ENCODE results near the gene NXPH4.

The NXPH4 gene

DNA sequence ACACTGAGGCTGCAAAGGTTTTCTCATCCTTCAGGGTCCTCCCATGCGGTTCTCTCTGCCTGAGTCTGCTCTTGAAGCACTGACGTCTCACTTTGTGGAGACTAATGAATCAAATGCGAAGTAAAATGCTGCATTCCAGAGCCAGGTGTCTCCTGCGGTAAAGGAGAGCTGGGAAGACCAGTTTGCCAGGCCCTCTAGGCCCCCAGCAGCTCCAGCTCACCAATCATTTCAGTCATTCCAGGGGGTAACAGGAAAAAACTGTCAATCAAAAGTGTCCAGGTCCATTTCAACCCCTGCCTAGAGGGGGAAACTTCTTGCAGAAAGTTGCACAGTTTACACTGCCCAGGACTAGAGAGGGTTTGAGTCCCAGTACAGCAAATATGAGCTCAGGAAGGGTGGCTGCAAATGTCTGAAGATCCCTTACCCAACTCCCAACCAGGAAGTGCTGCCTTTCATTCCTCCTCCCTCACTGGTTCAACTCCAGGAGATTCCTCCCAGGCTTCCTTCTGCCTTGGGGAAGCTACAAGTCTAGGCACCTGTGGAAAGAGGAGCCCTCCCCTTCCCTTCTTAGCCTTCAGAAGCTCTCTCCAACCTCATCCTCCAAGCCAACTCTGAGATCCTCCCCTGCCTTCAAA is 2.7 kb upstream of the NXPH4 start:
- intact Hi-C loops (cut with DNase I) = no loop called here
- DNase-seq = no peak

DNA sequence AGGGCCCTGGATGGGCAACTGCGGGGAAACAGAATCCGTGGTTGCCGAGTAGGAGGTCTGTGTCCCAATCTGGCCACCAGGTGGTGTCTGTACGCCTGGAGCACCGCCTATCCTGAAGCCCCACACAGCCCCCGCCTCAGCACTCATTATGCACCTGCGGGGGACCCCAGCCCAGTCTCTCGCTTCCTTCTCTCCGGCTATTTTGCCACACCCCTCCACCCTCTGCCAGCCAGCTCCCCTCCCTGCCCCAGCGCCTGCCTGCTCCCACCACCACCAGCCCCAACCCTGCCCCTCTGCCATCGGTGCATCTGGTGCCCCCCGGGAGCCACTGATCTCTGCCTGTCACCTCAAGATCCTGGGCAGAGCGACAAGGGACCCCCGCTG is 2.2 kb upstream of the NXPH4 start:
- peak in 40 of 42 donors; percentile 31 to 83 (median 60) for DNase-seq
- intact Hi-C loops (cut with DNase I) = no loop called here

DNA sequence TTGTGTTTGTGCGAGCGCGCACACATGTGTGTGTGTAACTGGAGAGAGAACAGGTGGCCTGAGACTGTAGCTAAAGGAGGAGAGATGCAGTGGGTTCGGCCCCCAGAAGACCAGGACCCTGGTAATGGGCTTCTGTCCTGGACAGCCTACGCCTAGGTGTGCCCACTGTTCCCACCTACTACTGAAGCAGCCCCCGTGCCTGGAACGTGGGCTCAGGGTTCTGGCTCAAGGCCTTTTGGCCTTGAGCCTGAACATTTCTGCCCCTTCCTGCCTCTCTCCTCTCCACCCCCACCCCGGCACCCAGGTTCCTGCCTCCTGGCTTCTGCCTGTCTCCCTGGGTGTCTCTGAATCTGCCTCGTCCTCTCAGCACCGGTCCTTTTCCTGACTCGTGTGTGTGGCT is 1.5 kb upstream of the NXPH4 start:
- intact Hi-C loops (cut with DNase I) = no loop called here
- DNase-seq = no peak

DNA sequence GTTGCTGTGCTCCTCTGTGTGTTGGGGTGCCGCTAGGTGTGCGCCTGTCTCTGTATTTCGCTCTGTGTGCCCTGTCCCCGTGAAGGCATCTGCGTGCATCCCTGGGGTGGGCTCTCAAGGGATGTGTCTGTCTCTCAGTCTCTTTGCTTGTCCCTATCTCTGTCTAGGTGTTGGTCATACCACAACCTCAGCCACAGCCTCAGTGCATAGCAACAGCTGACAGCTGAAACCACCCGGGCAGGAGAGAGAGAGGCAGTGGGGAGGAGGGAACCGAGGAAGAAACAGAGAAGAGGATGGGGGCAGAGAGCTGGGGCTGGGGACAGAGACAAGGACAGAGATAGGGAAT is 953 bp upstream of the NXPH4 start:
- intact Hi-C loops (cut with DNase I) = no loop called here
- DNase-seq = no peak

DNA sequence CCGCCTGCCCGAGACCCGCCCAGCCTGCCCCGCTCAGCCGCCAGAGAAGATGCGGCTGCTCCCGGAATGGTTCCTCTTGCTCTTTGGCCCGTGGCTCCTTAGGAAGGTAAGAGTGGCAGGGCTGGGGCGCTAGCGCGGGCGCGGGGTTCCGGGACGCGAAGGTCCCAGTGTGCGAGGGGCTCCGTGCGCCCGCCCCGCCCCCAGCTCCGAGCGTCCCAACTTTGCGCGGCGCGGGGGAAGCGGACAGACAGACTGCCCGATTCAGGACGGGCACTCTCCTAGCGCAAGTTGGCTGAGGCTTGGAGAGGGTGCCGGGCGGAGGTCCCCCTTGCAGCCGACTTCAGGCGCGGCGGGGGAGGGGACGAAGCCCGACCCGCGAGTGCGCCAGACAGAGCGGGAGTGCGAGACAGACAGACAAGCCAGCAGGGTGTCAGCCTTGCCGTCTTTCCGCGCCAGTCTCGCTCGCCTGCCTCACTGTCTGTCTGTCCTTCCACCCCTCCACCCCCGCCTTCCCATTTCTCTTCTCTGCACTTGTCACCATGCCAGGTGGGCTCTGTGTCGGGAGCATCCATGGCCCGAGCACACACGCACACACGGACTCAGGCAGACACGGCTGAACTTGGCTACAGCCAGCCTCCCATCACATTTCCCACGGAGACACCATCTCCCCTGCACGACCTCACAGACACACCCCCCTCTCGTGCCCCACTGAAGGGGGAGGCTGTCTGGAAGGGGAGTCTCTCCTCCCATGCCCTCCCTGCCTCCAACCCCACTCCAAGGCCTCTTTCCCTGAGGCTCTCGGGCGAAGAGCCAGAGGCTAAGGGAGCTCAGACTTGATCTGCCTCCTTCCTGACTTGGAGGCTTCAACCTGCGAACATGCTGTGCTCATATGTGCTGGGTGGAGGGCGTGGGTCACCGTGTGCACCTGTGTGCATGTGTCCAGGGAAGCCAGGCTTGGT is 606 bp downstream of the NXPH4 start:
- intact Hi-C loops (cut with DNase I) = no loop called here
- DNase-seq = no peak

DNA sequence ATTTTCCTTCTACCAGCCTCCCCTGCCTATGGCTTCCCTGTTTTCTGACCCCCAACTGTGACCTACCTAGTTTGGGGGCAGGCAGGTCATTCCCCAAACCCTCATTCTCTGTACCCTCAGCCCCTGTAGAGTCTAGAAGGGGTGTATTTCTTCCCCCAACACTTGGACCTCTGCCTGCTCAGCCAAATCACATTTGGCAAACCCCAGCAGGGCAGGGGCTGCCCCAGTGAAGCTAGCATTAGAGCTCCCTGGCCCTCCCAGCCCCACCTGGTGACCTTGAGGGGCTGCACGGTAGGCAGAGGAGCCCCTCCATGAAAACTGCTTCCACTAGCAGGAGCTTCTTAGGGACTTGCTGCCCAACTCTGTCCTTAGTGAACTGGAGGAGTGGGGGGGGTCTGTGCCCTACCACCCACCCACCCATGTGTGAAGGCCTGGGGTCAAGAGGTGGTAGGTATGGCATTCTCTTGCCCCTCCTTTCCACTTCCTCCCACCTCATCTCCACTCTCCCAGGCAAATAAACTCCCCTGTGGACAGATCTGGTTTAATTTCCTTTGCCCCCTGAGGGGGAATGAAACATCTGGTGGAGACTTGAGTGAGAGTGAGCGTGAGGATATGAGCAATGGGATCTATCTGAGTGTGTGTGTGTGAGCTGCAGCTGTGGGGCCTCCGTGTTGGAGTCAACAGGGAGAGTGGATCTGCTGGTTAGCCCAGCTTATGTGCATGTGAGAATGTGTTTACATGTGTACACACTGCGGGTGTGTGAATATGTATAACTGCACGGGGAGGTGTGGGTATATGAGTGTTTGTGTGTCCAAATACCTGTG is 1.6 kb downstream of the NXPH4 start:
- intact Hi-C loops (cut with DNase I) = no loop called here
- no peak for DNase-seq

DNA sequence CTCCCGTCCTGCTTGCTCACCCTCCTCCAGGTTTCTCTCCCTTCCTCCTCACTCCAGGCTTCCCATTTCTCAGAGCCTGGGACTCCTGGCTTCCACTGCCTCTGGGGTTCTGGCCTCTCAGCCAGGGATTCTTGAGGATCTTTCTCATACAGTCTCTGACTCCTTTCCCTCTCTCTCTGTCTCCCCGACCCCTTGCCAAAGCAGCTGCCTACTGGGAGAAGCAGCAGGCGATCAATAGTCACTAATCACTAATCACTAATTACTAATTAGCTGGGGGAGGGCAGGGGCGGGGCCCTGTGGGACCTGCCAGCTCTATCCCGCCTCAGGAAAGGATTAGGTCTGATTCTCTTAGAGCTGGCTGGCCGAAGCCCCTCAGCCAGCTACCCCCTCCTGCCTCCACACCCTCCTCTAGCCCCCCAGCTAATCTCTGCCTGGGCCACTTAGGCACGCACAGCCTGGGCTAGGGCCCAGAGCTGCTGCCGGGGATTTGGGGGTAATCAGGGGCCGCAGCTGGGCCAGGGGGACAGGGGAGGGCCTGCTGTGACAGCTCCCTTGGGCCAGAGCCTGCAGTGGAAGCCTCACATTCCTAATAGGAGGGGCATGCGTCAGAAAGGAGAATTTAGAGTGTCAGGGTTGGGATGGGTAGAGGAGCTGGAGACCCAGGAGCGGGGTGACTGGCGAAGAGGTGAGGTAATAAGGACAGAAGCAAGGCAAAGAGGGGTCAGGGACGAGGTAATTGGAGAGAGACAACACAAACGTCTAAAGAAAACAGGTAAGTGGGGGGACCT is 2.8 kb downstream of the NXPH4 start:
- intact Hi-C loops (cut with DNase I) = no loop called here

DNA sequence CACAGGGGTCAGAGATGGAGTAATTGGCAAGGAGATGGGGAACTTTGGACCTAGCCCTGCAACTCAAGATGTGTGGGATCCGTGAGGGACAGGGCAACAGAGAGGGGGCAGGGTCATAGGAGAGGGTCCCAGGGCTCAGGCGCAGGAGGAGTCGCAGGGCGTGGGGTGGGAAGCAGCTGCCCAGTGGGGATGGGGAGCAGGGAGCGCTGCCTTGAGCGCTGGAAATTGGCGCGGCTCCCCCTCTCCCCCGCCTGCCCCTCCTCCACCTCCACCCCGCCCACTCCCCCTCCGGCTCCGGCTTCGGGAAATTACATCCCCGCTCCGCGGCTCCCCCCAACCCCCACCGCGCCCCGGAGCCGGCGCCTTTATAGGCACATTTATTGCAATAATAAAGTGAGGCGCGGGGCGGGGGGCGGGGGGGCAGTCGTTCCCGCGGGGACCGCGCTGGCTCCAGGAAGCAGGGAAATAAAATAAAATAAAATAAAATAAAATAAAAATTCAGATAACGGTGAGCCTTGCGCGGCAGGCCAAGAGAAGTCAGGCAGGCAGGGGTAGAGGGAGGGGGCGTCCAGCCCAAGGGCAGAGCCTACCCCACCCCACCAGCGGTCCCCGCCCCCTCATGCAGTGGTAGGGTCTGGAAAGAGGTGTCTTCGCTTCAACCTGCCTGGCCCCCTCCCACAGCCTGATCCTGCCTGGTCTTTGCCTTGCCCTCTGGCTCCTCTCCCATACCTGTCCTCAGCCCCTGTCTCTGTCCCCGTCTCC is 3.6 kb downstream of the NXPH4 start:
- intact Hi-C loops (cut with DNase I) = loop anchor here (10.0 kb wide), 1 partner anchor 235 kb away; the partner anchor contains the start of genes GLI1 and INHBE
- DNase-seq = no peak

More for the DNA sequence above, 2.8 kb downstream of the NXPH4 start:
- DNase-seq = no peak

DNA sequence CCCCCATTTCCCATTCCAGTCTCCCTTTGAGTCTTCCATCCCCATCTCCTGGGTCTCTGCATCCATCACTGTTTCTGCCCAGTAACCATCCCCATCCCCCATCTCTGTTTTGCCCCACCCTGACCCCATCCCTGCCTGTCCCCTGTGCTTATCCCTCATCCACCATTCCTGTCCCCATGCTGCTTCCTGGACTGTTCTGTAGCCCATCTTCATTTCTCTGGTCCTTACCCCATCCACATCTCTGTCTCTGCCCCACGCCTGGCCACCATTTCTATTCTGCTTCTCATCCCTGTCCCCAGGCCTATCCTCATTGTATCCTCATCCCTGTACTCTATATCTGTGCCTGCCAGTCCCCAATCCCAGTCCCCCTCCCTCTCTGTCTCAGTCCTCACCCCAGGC is 4.2 kb downstream of the NXPH4 start:
- intact Hi-C loops (cut with DNase I) = loop anchor here (10.0 kb wide), 1 partner anchor 234 kb away; the partner anchor contains the start of genes GLI1 and INHBE
- no peak for DNase-seq

DNA sequence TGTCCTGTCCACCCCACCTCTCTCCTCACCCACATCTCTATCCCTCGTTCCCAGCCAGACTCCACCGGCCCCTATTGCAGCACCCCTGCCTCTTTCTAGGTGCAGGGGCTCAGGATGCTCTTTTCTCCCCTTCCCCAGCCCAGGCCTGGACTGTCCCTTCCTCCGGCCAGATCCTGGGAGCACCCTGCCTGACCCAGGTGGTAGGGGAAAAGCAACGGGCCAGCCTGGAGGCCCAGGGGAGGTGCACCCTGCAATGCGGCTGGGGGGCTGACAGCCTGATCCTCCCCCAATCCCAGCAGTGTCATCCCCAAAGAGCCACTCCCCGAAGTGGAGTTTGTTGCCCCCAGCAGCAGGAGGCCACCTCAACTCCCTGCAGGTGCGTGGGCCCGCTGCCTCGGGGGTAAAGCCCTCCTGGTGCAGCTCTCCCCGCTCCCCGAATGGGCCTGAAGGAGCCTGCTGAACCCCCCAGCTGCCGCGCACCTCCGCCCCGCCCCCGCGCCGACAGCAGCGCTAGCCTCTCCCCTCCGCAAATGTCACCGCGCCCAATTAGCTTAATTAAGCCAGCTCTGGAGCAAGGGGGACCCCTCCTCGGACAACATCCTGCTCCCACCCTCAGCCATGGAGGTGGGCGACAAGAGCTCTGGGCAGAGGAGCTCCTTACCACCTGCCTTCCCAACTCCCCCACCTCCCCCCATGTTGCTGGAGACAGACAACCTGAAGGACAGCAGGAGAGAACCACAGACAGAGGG is 4.7 kb downstream of the NXPH4 start:
- no peak for DNase-seq
- intact Hi-C loops (cut with DNase I) = loop anchor here (10.0 kb wide), 1 partner anchor 233 kb away; the partner anchor contains the start of genes GLI1 and INHBE

DNA sequence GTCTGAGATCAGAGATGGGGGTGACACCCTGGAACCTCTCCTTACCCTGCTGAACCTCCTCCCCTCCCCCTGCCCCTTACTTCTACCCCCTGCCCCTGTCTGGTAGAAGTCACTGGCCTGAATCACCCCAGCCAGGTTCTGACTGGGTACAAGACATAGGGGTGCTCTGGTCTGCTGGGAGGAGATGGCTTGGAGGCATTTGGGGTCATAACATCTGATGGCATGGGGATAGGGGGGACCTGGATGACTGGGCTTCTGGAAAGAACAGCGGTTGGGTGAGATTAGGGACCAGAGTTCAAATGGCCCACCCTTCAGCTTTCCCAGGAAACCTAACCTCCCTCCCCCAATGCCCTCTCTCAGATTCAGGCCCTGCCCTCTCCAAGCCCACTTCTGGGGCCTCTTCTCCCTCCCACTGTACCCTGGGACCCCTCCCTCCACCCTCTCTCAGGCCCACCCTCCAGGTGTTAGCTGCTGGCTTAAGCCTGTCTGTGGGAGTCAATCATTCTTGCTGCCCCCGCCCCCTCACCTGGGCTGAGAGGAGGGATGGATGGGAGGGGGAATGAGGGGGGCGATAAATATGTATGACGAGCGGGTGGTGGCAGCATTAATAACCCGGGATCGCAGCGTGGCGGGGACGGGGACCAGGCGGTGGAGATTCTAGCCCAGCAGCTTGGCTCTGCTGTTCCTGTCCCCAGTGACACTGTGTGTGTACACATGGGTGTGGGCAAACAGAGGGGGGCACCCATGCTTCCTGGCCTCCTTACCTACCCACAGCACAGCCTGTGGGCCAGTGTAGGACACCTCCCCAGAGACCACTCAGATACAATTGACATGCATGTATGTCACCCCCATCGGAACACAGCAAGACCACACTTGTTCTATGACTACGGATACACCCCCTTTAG is 5.9 kb downstream of the NXPH4 start:
- no peak for DNase-seq
- intact Hi-C loops (cut with DNase I) = loop anchor here (10.0 kb wide), 1 partner anchor 232 kb away; the partner anchor contains the start of genes GLI1 and INHBE

DNA sequence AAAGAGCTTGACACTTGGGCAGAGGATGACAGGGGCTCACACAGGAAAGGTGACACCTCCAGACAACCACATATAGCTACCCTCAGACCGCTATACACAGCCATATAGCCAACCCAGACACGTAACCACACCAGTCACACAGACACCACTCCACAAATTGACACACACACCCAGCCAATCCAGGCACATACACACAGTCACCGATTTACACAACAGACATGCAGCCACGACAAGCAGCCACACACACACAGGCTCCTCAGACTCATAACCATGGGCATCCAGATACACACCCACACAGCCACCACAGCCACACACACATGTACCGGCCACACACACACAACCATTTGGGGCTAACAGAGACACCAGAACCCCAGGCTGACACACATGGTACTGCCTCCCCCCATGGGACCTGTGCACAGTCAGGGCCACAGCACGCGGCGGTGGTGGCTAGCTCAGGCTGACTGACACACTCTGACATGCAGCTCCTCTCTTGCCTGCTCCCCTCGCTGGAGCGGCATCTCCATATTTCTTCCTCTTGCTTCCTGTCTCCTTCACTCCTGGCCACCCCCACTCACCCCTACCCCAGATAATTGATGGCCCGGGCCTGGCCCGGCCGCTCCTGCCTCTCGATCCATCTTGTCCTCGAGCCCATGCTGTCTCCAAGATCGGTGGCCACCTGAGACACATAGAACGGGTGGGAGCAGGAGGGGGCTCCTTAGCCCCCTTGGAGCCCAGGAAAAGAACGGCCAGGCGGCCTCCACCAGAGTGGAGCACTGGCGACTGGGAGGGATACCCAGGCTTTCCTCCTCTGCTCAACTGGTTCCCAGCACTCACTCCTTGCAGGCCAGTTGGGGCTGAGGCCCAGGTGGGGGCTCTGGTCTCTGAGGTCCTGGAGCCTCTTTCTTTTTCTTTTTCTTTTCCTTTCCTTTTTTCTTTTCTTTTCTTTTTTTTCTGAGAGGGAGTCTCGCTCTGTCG is 6.9 kb downstream of the NXPH4 start:
- DNase-seq = no peak
- intact Hi-C loops (cut with DNase I) = loop anchor here (10.0 kb wide), 1 partner anchor 231 kb away; the partner anchor contains the start of genes GLI1 and INHBE

DNA sequence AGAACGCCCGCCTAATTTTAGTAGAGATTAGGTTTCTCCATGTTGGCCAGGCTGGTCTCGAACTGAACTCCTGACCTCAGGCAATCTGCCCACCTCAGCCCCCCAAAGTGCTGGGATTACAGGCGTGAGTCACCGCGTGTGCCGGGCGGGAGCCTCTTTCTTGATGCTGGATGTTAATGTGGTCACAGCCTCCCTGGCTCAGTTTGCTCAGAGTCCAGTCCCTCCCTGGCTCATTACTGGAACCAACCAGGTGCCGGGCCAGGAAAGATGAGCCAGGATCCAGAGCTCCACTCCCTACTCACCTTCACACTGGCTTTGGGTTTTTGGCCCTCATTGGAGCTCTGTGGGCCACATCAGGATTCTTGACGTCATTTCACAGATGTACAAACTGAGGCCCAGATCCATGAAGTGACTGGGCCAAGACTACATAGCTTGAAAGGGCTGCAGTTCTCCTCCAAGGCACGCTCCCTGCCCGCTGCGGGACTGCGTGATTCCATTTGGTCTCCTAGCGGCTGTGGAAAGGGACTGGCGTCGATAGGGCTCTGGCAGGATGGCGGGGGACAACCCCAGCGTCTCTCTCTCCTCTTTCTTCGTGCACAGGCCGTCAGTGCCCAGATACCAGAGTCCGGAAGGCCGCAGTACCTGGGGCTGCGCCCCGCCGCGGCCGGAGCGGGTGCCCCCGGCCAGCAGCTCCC is 7.8 kb downstream of the NXPH4 start:
- DNase-seq = no peak
- intact Hi-C loops (cut with DNase I) = loop anchor here (10.0 kb wide), 1 partner anchor 230 kb away; the partner anchor contains the start of genes GLI1 and INHBE

DNA sequence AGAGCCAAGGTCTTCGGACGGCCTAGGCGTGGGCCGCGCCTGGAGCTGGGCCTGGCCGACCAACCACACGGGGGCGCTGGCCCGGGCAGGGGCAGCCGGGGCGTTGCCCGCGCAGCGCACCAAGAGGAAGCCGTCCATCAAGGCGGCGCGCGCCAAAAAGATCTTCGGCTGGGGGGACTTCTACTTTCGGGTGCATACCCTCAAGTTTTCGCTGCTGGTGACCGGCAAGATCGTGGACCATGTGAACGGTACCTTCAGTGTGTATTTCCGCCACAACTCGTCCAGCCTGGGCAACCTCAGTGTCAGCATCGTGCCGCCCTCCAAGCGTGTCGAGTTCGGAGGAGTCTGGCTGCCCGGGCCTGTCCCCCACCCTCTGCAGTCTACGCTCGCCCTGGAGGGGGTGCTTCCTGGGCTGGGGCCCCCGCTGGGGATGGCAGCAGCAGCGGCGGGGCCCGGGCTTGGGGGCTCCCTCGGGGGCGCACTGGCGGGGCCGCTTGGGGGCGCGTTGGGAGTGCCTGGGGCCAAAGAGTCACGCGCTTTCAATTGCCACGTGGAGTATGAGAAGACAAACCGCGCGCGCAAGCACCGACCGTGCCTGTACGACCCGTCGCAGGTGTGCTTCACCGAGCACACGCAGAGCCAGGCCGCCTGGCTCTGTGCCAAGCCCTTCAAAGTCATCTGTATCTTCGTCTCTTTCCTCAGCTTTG is 8.5 kb downstream of the NXPH4 start:
- intact Hi-C loops (cut with DNase I) = loop anchor here (10.0 kb wide), 1 partner anchor 230 kb away; the partner anchor contains the start of genes GLI1 and INHBE
- DNase-seq = no peak
